GM23338 (cell line): ENCODE data around the gene DNAL4. TPM values are rescaled to one million over a fixed set of nuclear protein-coding genes. Genes with fewer than 3 reads are reported as not detected.
A peak's percentile ranks its signal among the peaks of the same experiment; 100 is the strongest.

ENCODE experiments used
- ATAC-seq: fragments of 200-7000 bp; cut with Tn5 transposase; 3 replicates; pipeline ENCODE4 v1.9.1; 2020
- DNase-seq: peaks from one replicate; pipeline ENCODE4 v3.0.0-alpha.2; 2015; ENCODE audit warnings: low spot score
- H2AFZ ChIP-seq: fragments of 200-600 bp; sonication (generic); 2 replicates; pipeline ENCODE4 v1.8.0; 2016; ENCODE audit warnings: antibody characterized with exemption, mild to moderate bottlenecking, moderate library complexity
- H3F3A ChIP-seq: fragments of 200-600 bp; sonication (generic); replicated peaks from 2 replicates; pipeline ENCODE4 v1.8.0; 2017; ENCODE audit warnings: antibody characterized with exemption, mixed run types, low read depth
- H3K27ac ChIP-seq: fragments of 200-600 bp; sonication (generic); 2 replicates; pipeline ENCODE4 v1.6.1; 2016; ENCODE audit warnings: low read depth
- H3K27me3 ChIP-seq: fragments of 200-600 bp; sonication (generic); 2 replicates; pipeline ENCODE4 v1.8.0; 2016; ENCODE audit warnings: mild to moderate bottlenecking, mixed run types, moderate library complexity; ENCODE audit not compliant: insufficient read depth
- H3K36me3 ChIP-seq: fragments of 200-600 bp; sonication (generic); 2 replicates; pipeline ENCODE4 v1.8.0; 2016; ENCODE audit warnings: mild to moderate bottlenecking; ENCODE audit not compliant: insufficient read depth
- H3K4me1 ChIP-seq: fragments of 200-600 bp; sonication (generic); 2 replicates; pipeline ENCODE4 v1.8.0; 2016; ENCODE audit warnings: mild to moderate bottlenecking, moderate library complexity; ENCODE audit not compliant: insufficient read depth
- H3K4me2 ChIP-seq: fragments of 200-600 bp; sonication (generic); 2 replicates; pipeline ENCODE4 v1.7.1; 2017; ENCODE audit warnings: mixed run types
- H3K4me3 ChIP-seq: fragments of 200-600 bp; sonication (generic); 2 replicates; pipeline ENCODE4 v1.6.1; 2016; ENCODE audit warnings: mixed run types
- H3K79me2 ChIP-seq: fragments of 200-600 bp; sonication (generic); replicated peaks from 2 replicates; pipeline ENCODE4 v1.8.0; 2017; ENCODE audit warnings: mild to moderate bottlenecking; ENCODE audit not compliant: insufficient read depth
- H3K9me2 ChIP-seq: fragments of 200-600 bp; sonication (generic); 2 replicates; pipeline ENCODE4 v1.8.0; 2017; ENCODE audit not compliant: insufficient read depth
- H4K20me1 ChIP-seq: fragments of 200-600 bp; sonication (generic); replicated peaks from 2 replicates; pipeline ENCODE4 v1.8.0; 2017; ENCODE audit warnings: mild to moderate bottlenecking; ENCODE audit not compliant: insufficient read depth
- H3K27ac Mint-ChIP-seq: 2 replicates; pipeline ENCODE4 v1.8.0; 2020; ENCODE audit warnings: inconsistent platforms, mild to moderate bottlenecking, moderate library complexity, mixed read lengths
- H3K27me3 Mint-ChIP-seq: 3 replicates; pipeline ENCODE4 v1.8.0; 2022; ENCODE audit warnings: low read depth, mild to moderate bottlenecking, moderate library complexity, mixed read lengths, inconsistent platforms; ENCODE audit not compliant: insufficient read depth, poor library complexity
- H3K36me3 Mint-ChIP-seq: 3 replicates; pipeline ENCODE4 v1.8.0; 2021; ENCODE audit warnings: low read depth, mild to moderate bottlenecking, inconsistent platforms, moderate library complexity, mixed read lengths
- H3K4me1 Mint-ChIP-seq: 3 replicates; pipeline ENCODE4 v1.8.0; 2020; ENCODE audit warnings: mild to moderate bottlenecking, inconsistent platforms, mixed read lengths
- H3K4me3 Mint-ChIP-seq: 3 replicates; pipeline ENCODE4 v1.8.0; 2021; ENCODE audit warnings: moderate library complexity, mild to moderate bottlenecking, inconsistent platforms, mixed read lengths
- H3K9me3 Mint-ChIP-seq: 3 replicates; pipeline ENCODE4 v1.8.0; 2020; ENCODE audit warnings: moderate library complexity, mild to moderate bottlenecking, inconsistent platforms, mixed read lengths
- CREB1 ChIP-seq: fragments of 250-450 bp; sonication (Bioruptor Pico); IDR thresholded peaks from 2 replicates; pipeline ENCODE4 v1.5.0; 2020; ENCODE audit warnings: low read depth, mild to moderate bottlenecking, moderate library complexity
- EZH2phosphoT487 ChIP-seq: fragments of 200-600 bp; sonication (generic); IDR thresholded peaks from one replicate; pipeline ENCODE4 v1.8.1; 2018; ENCODE audit warnings: antibody characterized with exemption; ENCODE audit not compliant: unreplicated experiment
- JUNB ChIP-seq: IDR thresholded peaks from one replicate; pipeline ENCODE4 v1.6.1; 2016; ENCODE audit warnings: antibody characterized with exemption; ENCODE audit not compliant: unreplicated experiment
- NANOG ChIP-seq: IDR thresholded peaks from 2 replicates; pipeline ENCODE4 v1.6.1; 2016; ENCODE audit warnings: antibody characterized with exemption, borderline replicate concordance
- POLR2AphosphoS5 ChIP-seq: IDR thresholded peaks from 2 replicates; pipeline ENCODE4 v1.6.1; 2016; ENCODE audit warnings: antibody characterized with exemption, low read depth
- ZNF114 ChIP-seq: fragments of 250-450 bp; sonication (Bioruptor Pico); IDR thresholded peaks from 2 replicates; pipeline ENCODE4 v1.5.0; 2020; ENCODE audit warnings: mild to moderate bottlenecking, moderate library complexity
- polyA plus RNA-seq: library from polyadenylated mRNA; unstranded; fragments of >200 nt; fragmentation: Nextera tagmentation; extraction: Ambion mirVana; gene quantifications from 2 replicates; pipeline ENCODE4 v1.2.1, GENCODE V29; 2016
- total RNA-seq: library from RNA; depleted of rRNA; stranded (reverse); fragments of >200 nt; shearing (Covaris generic); gene quantifications from 2 replicates; pipeline ENCODE4 v1.2.3, GENCODE V29; 2014
- TF ChIP-seq, protein P1 (sequence below): fragments of 250-450 bp; sonication (Bioruptor Pico); IDR thresholded peaks from 2 replicates; pipeline ENCODE4 v1.5.0; 2020; ENCODE audit warnings: mild to moderate bottlenecking, moderate library complexity
- TF ChIP-seq, protein P2 (sequence below), 2 experiments: fragments of 200-600 bp in 1 of 2; sonication (generic) in 1 of 2; conservative IDR thresholded peaks; 2 replicates each; pipeline versions ENCODE4 v1.5.1 to v1.6.1; 2016 to 2017; ENCODE audit warnings: antibody characterized with exemption in 2 of 2, low read depth in 2 of 2, mild to moderate bottlenecking in 2 of 2, moderate library complexity in 1 of 2

DNAL4 gene
- total and polyA plus RNA-seq, 2 experiments from 2014 or later, result 9.3 to 10.0 TPM

DNA sequence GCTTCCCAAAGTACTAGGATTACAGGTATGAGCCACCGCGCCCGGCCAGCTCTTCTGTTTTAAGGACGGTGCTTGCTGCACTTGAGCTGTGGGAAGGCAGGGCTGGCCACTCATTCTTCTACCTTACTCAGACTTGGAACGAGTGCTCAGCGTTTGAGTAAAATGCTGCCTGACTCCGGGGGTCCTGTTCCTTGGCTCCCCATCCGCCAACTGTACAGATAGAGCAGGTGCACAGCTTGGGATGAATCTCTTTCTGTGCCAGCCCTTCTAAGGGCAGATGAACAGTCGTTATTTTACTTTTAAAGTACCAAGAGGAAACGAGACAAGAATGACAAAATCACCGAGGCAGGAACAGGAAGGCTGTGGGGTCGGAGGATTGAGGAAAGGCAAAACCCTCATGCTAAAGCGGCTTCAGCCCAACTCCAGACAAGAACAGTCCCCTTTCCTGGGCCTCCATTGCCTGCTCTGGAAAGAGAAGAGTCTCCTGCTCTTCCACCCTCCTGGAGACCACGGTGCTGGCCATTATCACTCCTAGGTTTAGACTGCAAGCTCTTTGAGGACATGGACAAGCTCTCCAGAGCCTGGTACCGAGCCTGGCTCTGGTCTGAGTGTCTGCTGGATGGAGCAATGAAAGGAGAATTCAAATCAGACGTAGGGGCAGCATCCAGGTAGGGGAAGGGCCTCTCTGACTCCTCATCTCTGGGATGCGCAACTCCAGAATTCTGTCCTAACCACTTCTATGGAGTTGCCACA, 37.1 kb downstream of the DNAL4 start (continued):
- TF ChIP-seq, protein P1, sequence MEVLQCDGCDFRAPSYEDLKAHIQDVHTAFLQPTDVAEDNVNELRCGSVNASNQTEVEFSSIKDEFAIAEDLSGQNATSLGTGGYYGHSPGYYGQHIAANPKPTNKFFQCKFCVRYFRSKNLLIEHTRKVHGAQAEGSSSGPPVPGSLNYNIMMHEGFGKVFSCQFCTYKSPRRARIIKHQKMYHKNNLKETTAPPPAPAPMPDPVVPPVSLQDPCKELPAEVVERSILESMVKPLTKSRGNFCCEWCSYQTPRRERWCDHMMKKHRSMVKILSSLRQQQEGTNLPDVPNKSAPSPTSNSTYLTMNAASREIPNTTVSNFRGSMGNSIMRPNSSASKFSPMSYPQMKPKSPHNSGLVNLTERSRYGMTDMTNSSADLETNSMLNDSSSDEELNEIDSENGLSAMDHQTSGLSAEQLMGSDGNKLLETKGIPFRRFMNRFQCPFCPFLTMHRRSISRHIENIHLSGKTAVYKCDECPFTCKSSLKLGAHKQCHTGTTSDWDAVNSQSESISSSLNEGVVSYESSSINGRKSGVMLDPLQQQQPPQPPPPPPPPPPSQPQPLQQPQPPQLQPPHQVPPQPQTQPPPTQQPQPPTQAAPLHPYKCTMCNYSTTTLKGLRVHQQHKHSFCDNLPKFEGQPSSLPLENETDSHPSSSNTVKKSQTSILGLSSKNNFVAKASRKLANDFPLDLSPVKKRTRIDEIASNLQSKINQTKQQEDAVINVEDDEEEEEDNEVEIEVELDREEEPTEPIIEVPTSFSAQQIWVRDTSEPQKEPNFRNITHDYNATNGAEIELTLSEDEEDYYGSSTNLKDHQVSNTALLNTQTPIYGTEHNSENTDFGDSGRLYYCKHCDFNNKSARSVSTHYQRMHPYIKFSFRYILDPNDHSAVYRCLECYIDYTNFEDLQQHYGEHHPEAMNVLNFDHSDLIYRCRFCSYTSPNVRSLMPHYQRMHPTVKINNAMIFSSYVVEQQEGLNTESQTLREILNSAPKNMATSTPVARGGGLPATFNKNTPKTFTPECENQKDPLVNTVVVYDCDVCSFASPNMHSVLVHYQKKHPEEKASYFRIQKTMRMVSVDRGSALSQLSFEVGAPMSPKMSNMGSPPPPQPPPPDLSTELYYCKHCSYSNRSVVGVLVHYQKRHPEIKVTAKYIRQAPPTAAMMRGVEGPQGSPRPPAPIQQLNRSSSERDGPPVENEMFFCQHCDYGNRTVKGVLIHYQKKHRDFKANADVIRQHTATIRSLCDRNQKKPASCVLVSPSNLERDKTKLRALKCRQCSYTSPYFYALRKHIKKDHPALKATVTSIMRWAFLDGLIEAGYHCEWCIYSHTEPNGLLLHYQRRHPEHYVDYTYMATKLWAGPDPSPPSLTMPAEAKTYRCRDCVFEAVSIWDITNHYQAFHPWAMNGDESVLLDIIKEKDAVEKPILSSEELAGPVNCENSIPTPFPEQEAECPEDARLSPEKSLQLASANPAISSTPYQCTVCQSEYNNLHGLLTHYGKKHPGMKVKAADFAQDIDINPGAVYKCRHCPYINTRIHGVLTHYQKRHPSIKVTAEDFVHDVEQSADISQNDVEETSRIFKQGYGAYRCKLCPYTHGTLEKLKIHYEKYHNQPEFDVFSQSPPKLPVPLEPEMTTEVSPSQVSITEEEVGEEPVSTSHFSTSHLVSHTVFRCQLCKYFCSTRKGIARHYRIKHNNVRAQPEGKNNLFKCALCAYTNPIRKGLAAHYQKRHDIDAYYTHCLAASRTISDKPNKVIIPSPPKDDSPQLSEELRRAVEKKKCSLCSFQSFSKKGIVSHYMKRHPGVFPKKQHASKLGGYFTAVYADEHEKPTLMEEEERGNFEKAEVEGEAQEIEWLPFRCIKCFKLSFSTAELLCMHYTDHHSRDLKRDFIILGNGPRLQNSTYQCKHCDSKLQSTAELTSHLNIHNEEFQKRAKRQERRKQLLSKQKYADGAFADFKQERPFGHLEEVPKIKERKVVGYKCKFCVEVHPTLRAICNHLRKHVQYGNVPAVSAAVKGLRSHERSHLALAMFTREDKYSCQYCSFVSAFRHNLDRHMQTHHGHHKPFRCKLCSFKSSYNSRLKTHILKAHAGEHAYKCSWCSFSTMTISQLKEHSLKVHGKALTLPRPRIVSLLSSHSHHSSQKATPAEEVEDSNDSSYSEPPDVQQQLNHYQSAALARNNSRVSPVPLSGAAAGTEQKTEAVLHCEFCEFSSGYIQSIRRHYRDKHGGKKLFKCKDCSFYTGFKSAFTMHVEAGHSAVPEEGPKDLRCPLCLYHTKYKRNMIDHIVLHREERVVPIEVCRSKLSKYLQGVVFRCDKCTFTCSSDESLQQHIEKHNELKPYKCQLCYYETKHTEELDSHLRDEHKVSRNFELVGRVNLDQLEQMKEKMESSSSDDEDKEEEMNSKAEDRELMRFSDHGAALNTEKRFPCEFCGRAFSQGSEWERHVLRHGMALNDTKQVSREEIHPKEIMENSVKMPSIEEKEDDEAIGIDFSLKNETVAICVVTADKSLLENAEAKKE, result no peak
- TF ChIP-seq EZH2phosphoT487, result no peak
- TF ChIP-seq CREB1 (CRISPR knock-in tag), result no peak
- TF ChIP-seq NANOG, result no peak

DNA sequence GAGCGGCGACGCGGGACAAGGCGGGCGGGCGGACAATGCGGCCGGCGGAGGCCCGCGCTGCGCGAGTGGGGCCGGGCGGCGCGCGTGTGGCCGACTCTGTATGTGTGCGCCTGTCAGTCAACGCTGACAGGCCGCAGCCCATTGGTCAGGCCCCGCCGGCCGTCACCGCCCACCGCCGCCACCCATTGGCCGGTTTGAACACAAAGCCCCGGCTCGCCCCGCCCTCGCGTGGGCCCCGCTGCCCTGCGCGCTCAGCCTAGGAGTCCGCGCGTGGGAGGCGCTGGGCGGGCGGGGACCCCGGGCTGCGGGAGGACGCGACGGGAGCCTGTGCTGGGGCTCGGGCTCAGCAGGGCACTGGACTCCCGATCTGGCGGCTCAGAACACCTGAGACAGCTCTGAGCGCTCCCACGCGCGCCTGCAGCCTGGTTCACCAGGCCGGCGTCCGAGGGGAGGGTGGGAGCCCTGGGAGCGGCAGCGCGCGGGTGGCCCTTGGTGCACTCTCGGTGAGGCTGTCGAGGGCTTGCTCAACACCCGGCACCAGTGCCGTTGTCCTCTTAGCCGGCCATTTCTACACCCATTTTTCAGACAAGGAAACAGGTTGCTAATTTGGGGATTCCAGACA, 37.9 kb downstream of the DNAL4 start, which contains the start of gene SUN2:
Gene SUN2 (minus strand): TSS at position 88 of the 622 bp plus-strand sequence. CDS start 3,370 bp downstream, outside the sequence.
- ATAC-seq, result peak; percentile 67
- TF ChIP-seq, protein P2, sequence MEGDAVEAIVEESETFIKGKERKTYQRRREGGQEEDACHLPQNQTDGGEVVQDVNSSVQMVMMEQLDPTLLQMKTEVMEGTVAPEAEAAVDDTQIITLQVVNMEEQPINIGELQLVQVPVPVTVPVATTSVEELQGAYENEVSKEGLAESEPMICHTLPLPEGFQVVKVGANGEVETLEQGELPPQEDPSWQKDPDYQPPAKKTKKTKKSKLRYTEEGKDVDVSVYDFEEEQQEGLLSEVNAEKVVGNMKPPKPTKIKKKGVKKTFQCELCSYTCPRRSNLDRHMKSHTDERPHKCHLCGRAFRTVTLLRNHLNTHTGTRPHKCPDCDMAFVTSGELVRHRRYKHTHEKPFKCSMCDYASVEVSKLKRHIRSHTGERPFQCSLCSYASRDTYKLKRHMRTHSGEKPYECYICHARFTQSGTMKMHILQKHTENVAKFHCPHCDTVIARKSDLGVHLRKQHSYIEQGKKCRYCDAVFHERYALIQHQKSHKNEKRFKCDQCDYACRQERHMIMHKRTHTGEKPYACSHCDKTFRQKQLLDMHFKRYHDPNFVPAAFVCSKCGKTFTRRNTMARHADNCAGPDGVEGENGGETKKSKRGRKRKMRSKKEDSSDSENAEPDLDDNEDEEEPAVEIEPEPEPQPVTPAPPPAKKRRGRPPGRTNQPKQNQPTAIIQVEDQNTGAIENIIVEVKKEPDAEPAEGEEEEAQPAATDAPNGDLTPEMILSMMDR (conservative IDR thresholded peaks at IDR 0.05; ENCODE audit: low read depth in 2 of 2), result no peak
- TF ChIP-seq POLR2AphosphoS5, result peak; percentile 68
- TF ChIP-seq ZNF114, result no peak
- TF ChIP-seq CREB1 (CRISPR knock-in tag), result peak; percentile 61
- no peak for TF ChIP-seq JUNB
- no peak for TF ChIP-seq NANOG
- H3K4me1 Mint-ChIP-seq, result peaks cover 18% of the 10 kb centered on the region

More for the DNA sequence above, 37.9 kb downstream of the DNAL4 start, which contains the start of gene SUN2:
- H3K27ac Mint-ChIP-seq, result no peak within 1 kb of the TSS; the same call in 1 of the 2 replicates
- no peaks in the 10 kb centered on the region; the same call in 2 of the 3 replicates for H3K36me3 Mint-ChIP-seq
- Histone ChIP-seq H2AFZ (peak within 1 kb of the TSS; percentile 87), H3K4me1 (peaks cover 21% of the 10 kb centered on the region; the same call in 1 of the 2 replicates), H3K79me2 (no peaks in the 10 kb centered on the region), H4K20me1 (no peaks in the 10 kb centered on the region), H3K9me2 (no peaks in the 10 kb centered on the region), H3K27me3 (peaks cover 14% of the 10 kb centered on the region; the same call in 1 of the 2 replicates), H3K27ac (no peak within 1 kb of the TSS), H3K4me3 (peak within 1 kb of the TSS; percentile 77), H3F3A (peaks cover 3% of the 10 kb centered on the region; the same call in 1 of the 2 replicates), H3K4me2 (peak within 1 kb of the TSS; percentile 99), H3K36me3 (no peaks in the 10 kb centered on the region)
- H3K4me3 Mint-ChIP-seq, result peak within 1 kb of the TSS; percentile 71
- H3K27me3 Mint-ChIP-seq, result peaks cover 17% of the 10 kb centered on the region
- DNase-seq, result peak; percentile 76
- no peaks in the 10 kb centered on the region; the same call in 2 of the 3 replicates for H3K9me3 Mint-ChIP-seq
